Endothelial cell (in vitro differentiated cells): ENCODE measurements around the gene TMOD1. TPM values are rescaled to one million over a fixed set of nuclear protein-coding genes. Genes with fewer than 3 reads are reported as not detected.

Source experiments
- DNase-seq: peaks from one replicate; pipeline ENCODE4 v3.0.0; 2021; ENCODE audit warnings: low spot score
- H3K27ac Mint-ChIP-seq: one replicate; pipeline ENCODE4 v1.8.0; 2021; ENCODE audit warnings: mixed read lengths, inconsistent platforms; ENCODE audit not compliant: unreplicated experiment
- H3K27me3 Mint-ChIP-seq: one replicate; pipeline ENCODE4 v1.8.0; 2021; ENCODE audit warnings: mild to moderate bottlenecking, moderate library complexity, mixed read lengths, inconsistent platforms; ENCODE audit not compliant: unreplicated experiment
- H3K36me3 Mint-ChIP-seq: one replicate; pipeline ENCODE4 v1.8.0; 2021; ENCODE audit warnings: mild to moderate bottlenecking, low read depth, mixed read lengths, inconsistent platforms; ENCODE audit not compliant: unreplicated experiment
- H3K4me1 Mint-ChIP-seq: one replicate; pipeline ENCODE4 v1.8.0; 2021; ENCODE audit warnings: mild to moderate bottlenecking, mixed read lengths, inconsistent platforms; ENCODE audit not compliant: unreplicated experiment
- H3K4me3 Mint-ChIP-seq: one replicate; pipeline ENCODE4 v1.8.0; 2021; ENCODE audit warnings: mild to moderate bottlenecking, mixed read lengths, inconsistent platforms; ENCODE audit not compliant: unreplicated experiment
- H3K9me3 Mint-ChIP-seq: one replicate; pipeline ENCODE4 v1.8.0; 2021; ENCODE audit warnings: mixed read lengths, inconsistent platforms; ENCODE audit not compliant: unreplicated experiment
- total RNA-seq: library from RNA; stranded (reverse); fragmentation: NEBNext Ultra II Directional; extraction: Animal tissue kit (Norgen Biotek cat#: 25700); gene quantifications from one replicate; pipeline ENCODE4 v1.2.1, GENCODE V29; 2021; ENCODE audit not compliant: unreplicated experiment
- TF ChIP-seq, protein P1 (sequence below): fragments of 200-600 bp; sonication (generic); IDR thresholded peaks from one replicate; pipeline ENCODE4 v1.5.0; 2021; ENCODE audit warnings: antibody characterized with exemption; ENCODE audit not compliant: unreplicated experiment

The TMOD1 gene
- total RNA-seq, 1 donor from 2014 or later, result 0.41 TPM

DNA sequence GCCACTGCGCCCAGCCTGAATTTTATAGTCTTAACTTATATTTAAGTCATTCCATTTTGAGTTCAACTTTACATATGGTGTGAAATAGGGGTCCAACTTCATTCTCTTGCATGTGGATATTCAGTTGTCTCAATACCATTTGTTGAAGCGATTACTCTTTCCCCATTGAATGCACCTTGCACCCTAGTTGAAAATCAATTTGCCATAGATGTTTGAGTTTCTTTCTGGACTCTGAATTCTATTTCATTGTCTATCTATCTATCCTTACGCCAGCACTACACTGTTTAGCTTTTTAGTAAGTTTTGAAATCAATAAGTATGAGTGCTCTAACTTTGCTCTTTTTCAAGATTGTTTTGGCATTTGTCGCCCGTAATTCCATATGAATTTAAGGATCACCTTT, 49.8 kb downstream of the TMOD1 start:
- Mint-ChIP-seq H3K9me3 (no peaks in the 10 kb centered on the region), H3K27ac (no peak overlapping the region), H3K27me3 (peaks cover 15% of the 10 kb centered on the region), H3K4me1 (no peaks in the 10 kb centered on the region), H3K36me3 (no peaks in the 10 kb centered on the region), H3K4me3 (no peak overlapping the region)
- DNase-seq, result no peak
- TF ChIP-seq, protein P1, sequence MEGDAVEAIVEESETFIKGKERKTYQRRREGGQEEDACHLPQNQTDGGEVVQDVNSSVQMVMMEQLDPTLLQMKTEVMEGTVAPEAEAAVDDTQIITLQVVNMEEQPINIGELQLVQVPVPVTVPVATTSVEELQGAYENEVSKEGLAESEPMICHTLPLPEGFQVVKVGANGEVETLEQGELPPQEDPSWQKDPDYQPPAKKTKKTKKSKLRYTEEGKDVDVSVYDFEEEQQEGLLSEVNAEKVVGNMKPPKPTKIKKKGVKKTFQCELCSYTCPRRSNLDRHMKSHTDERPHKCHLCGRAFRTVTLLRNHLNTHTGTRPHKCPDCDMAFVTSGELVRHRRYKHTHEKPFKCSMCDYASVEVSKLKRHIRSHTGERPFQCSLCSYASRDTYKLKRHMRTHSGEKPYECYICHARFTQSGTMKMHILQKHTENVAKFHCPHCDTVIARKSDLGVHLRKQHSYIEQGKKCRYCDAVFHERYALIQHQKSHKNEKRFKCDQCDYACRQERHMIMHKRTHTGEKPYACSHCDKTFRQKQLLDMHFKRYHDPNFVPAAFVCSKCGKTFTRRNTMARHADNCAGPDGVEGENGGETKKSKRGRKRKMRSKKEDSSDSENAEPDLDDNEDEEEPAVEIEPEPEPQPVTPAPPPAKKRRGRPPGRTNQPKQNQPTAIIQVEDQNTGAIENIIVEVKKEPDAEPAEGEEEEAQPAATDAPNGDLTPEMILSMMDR, result no peak

DNA sequence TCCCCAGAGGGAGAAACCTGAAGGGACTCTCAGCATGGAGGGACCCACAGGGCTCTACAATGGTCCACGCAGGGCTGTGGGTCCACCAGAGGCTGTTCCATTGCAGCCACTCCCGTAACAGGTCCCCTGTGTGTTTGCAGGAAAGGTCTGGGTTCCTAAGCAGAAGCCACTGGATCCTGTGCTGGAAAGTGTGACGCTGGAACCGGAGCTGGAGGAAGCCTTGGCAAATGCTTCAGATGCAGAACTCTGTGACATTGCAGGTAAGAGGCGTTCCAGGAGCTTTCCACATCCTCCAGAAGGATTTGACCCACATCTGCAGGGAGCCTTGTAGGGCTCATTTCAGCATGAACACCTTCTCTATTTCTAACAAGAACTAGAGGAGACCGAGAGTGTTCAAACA, 51.7 kb downstream of the TMOD1 start:
- Mint-ChIP-seq H3K27me3 (peaks cover 9% of the 10 kb centered on the region), H3K9me3 (no peaks in the 10 kb centered on the region), H3K27ac (no peak overlapping the region), H3K4me3 (no peak overlapping the region), H3K4me1 (peaks cover 5% of the 10 kb centered on the region), H3K36me3 (no peaks in the 10 kb centered on the region)
- DNase-seq, result no peak
- TF ChIP-seq, protein P1, result no peak

DNA sequence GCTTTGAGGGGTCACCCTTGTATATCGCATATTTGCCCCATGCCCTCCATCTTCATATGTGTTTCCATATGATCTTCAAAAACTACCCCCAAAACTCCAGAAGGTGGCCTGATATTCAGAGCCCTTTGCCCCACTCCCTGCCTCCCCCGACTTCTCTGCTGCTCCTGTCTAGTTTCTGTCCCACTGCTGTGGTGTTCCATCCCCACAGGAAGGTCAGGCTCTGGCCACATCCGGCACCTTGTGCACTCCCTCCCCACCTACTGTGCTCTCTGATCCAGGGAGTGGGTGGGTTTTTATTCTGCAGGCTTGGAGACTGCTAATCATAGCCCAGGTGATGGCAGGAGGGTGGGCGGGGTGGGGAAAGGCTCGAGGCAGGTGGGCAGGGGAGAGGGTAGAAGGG, 52.4 kb downstream of the TMOD1 start:
- Mint-ChIP-seq H3K9me3 (no peaks in the 10 kb centered on the region), H3K27me3 (peaks cover 9% of the 10 kb centered on the region)

DNA sequence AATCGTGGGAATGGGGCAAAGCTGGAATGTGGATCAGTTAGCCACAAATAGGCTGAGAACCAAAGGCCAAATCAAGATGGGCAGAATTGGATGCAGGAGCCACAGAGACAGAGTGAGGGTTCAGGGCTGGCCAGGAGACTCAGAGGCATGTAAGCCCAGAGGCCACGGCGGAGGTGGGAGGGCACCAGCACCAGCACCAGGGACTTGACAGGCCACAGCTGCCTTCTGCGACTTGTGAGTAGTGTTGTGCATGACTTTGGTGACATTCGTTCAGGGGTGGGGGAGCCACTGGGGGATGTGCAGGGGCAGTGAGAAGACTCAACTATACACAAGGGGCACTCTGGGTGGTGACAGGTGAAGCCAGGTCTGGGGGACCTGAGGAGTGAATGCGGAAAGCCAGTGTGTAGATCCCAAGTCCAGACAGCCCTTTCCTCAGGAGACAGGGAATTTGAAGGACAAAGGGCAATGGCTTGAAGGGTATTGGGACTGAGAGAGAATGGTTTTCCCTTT, 53.2 kb downstream of the TMOD1 start:
- H3K9me3 Mint-ChIP-seq, result no peaks in the 10 kb centered on the region
- H3K27me3 Mint-ChIP-seq, result peaks cover 9% of the 10 kb centered on the region
- no peak overlapping the region for H3K27ac Mint-ChIP-seq
- H3K4me1 Mint-ChIP-seq, result peaks cover 10% of the 10 kb centered on the region
- no peak for DNase-seq
- no peaks in the 10 kb centered on the region for H3K36me3 Mint-ChIP-seq
- TF ChIP-seq, protein P1, result no peak
- H3K4me3 Mint-ChIP-seq, result no peak overlapping the region

More for the DNA sequence above, 52.4 kb downstream of the TMOD1 start:
- Mint-ChIP-seq H3K4me3 (no peak overlapping the region), H3K36me3 (no peaks in the 10 kb centered on the region), H3K27ac (no peak overlapping the region), H3K4me1 (peaks cover 8% of the 10 kb centered on the region)
- TF ChIP-seq, protein P1, result no peak
- no peak for DNase-seq

DNA sequence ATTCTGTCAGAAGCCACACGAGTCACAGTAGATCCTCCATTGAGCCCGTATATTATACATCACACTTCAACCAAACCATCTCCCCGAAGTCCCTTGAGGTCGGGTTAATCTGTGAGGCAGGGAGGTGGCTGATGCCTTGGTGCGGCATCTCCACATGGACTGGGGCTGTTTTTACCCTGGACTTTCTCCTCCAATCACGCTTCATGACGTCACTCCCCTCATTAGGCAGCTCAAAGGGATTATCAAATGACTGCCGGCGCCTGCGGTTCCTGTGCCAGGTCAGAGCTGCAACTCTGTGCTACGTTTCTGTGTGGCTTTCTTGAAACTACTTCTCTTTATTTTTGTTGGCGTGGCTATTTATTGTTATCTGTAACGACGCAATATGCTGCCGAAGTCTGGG, 53.7 kb downstream of the TMOD1 start:
- Mint-ChIP-seq H3K9me3 (no peaks in the 10 kb centered on the region), H3K36me3 (no peaks in the 10 kb centered on the region), H3K4me3 (no peak overlapping the region), H3K27me3 (peaks cover 9% of the 10 kb centered on the region), H3K4me1 (peaks cover 10% of the 10 kb centered on the region), H3K27ac (no peak overlapping the region)
- DNase-seq, result no peak
- TF ChIP-seq, protein P1, result no peak
